ENCODE data around the gene KIAA0513.

KIAA0513 gene

DNA sequence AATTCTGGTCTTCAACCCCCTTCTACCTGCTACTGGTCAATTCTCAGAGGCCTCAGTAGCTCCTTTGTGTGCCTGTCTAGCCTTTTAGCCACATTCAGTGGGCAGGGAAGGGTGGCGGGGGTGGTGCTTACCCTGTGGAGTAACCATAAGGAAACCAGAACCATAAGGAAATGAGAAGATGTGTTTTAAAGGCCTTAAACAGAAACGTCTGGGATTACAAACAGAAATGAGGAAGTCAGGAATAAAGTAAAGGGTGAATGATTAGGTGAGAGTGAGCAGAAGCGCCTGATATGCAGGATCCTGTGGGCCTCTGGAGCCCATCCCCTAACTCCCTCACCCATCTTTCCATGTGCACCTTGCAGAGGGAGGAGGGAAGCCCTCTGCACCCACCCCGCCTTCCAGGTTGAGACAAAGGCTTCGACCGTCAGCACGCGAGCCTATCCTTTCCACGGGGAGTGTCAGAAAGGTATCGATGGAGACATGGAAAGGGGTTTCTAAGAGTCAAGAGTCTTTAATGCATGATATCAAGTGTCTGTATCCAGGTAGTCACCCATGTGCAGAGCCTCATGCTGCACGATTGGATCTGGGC is 20.4 kb downstream of the KIAA0513 start:
- no peaks in the 10 kb centered on the region for H3K9me2 ChIP-seq (ENCODE audit: low read depth, low read length)
- TF ChIP-seq, protein P1, sequence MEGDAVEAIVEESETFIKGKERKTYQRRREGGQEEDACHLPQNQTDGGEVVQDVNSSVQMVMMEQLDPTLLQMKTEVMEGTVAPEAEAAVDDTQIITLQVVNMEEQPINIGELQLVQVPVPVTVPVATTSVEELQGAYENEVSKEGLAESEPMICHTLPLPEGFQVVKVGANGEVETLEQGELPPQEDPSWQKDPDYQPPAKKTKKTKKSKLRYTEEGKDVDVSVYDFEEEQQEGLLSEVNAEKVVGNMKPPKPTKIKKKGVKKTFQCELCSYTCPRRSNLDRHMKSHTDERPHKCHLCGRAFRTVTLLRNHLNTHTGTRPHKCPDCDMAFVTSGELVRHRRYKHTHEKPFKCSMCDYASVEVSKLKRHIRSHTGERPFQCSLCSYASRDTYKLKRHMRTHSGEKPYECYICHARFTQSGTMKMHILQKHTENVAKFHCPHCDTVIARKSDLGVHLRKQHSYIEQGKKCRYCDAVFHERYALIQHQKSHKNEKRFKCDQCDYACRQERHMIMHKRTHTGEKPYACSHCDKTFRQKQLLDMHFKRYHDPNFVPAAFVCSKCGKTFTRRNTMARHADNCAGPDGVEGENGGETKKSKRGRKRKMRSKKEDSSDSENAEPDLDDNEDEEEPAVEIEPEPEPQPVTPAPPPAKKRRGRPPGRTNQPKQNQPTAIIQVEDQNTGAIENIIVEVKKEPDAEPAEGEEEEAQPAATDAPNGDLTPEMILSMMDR (IDR thresholded peaks at IDR 0.05; ENCODE audit: low read length) = no peak
- no peak for TF ChIP-seq EZH2 (IDR thresholded peaks at IDR 0.05; ENCODE audit: borderline replicate concordance, low read length)
- no peak overlapping the region for H3K4me3 ChIP-seq (ENCODE audit: low read depth, low read length, poor library complexity, severe bottlenecking)
- H3K36me3 ChIP-seq (ENCODE audit: insufficient read depth, low read length) = no peaks in the 10 kb centered on the region
- H3K27ac ChIP-seq (ENCODE audit: low read depth, low read length, poor library complexity, severe bottlenecking) = no peak overlapping the region
- H3K4me1 ChIP-seq (ENCODE audit: insufficient read depth, low read length, severe bottlenecking) = no peaks in the 10 kb centered on the region
- H4K20me1 ChIP-seq (ENCODE audit: insufficient read depth, low read length) = no peaks in the 10 kb centered on the region
- no peaks in the 10 kb centered on the region for H3K9me3 ChIP-seq (ENCODE audit: low read length)
- no peak overlapping the region for H3K4me2 ChIP-seq (ENCODE audit: low read length)
- no peak overlapping the region for H3K9ac ChIP-seq (ENCODE audit: low read length)
- H3F3A ChIP-seq (ENCODE audit: insufficient read depth, low read length) = no peaks in the 10 kb centered on the region
- no peaks in the 10 kb centered on the region for H3K79me2 ChIP-seq (ENCODE audit: insufficient read depth, low read length)
- H3K27me3 ChIP-seq (ENCODE audit: insufficient read depth, low read length) = no peaks in the 10 kb centered on the region
- H2AFZ ChIP-seq (ENCODE audit: low read length) = no peak overlapping the region

DNA sequence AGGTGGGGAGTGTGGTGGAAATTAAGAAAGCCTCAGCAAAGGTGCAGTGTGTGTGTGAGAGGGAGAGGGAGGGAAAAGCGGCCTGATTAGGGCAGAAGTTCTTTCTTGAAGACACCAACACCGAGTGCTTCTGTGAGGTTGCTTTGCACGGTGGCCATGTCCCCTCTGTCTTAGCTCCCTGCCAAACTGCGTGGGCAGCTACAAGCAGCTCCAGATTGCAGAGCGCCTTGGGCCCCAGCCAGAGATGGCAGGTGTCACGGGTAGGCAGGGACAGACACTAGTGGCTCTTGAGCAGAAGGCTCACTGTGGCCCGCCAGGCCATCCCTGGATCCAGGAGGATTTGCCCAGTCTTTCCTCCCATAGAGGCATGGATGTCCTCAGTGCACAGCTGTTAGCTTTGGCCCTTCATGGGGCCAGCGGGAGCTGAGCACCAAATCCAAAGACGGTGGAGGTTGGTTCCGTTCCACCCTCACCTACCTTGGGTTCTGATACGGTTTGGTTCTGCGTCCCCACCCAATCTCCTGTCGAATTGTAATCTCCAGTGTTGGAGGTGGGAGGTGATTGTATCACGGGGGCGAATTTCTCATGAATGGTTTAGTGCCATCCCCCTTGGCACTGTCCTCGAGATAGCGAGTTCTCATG is 21.4 kb downstream of the KIAA0513 start:
- Histone ChIP-seq H3K27me3 (ENCODE audit: insufficient read depth, low read length) (no peaks in the 10 kb centered on the region), H3K9me2 (ENCODE audit: low read depth, low read length) (no peaks in the 10 kb centered on the region), H2AFZ (ENCODE audit: low read length) (no peak overlapping the region), H3F3A (ENCODE audit: insufficient read depth, low read length) (no peaks in the 10 kb centered on the region), H4K20me1 (ENCODE audit: insufficient read depth, low read length) (no peaks in the 10 kb centered on the region), H3K4me1 (ENCODE audit: insufficient read depth, low read length, severe bottlenecking) (no peaks in the 10 kb centered on the region), H3K4me2 (ENCODE audit: low read length) (no peak overlapping the region), H3K4me3 (ENCODE audit: low read depth, low read length, poor library complexity, severe bottlenecking) (no peak overlapping the region), H3K36me3 (ENCODE audit: insufficient read depth, low read length) (no peaks in the 10 kb centered on the region), H3K79me2 (ENCODE audit: insufficient read depth, low read length) (no peaks in the 10 kb centered on the region), H3K27ac (ENCODE audit: low read depth, low read length, poor library complexity, severe bottlenecking) (no peak overlapping the region), H3K9me3 (ENCODE audit: low read length) (no peaks in the 10 kb centered on the region), H3K9ac (ENCODE audit: low read length) (no peak overlapping the region)
- no peak for TF ChIP-seq EZH2 (IDR thresholded peaks at IDR 0.05; ENCODE audit: borderline replicate concordance, low read length)
- TF ChIP-seq, protein P1 (IDR thresholded peaks at IDR 0.05; ENCODE audit: low read length) = no peak

DNA sequence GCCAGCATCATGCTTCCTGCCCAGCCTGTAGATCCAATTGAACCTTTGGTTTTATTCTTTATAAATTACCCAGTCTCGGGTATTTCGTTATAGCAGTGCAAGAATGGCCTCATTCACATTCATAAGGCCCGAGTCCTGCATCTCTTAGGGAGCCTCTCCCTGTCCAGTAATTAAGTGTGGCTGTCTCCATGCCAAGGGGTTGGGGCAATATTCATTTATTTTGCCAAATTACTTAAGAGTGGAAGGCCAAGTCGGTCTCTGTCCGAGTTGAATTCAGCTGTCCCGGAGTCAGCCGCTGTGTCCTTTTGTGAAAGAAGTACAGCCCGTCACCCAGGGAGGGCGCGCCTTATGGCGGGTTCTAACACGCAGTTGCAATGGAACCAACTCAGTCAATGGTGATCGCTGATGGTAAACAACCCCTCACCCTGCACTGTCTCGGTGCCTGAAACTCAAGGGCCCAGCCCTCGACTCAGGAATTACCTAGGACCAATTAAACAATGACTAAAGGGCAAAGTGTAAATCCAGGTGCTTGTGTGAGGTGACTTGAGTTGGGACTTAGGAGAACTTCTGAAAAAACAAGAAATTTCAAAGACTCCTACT is 22.2 kb downstream of the KIAA0513 start:
- Histone ChIP-seq H3K27me3 (ENCODE audit: insufficient read depth, low read length) (no peaks in the 10 kb centered on the region), H3K79me2 (ENCODE audit: insufficient read depth, low read length) (no peaks in the 10 kb centered on the region), H2AFZ (ENCODE audit: low read length) (no peak overlapping the region), H3K4me1 (ENCODE audit: insufficient read depth, low read length, severe bottlenecking) (peaks cover under 1% of the 10 kb centered on the region), H3F3A (ENCODE audit: insufficient read depth, low read length) (no peaks in the 10 kb centered on the region), H3K4me3 (ENCODE audit: low read depth, low read length, poor library complexity, severe bottlenecking) (no peak overlapping the region), H3K9me3 (ENCODE audit: low read length) (no peaks in the 10 kb centered on the region), H3K4me2 (ENCODE audit: low read length) (no peak overlapping the region), H3K9ac (ENCODE audit: low read length) (no peak overlapping the region), H3K36me3 (ENCODE audit: insufficient read depth, low read length) (no peaks in the 10 kb centered on the region), H3K27ac (ENCODE audit: low read depth, low read length, poor library complexity, severe bottlenecking) (no peak overlapping the region), H4K20me1 (ENCODE audit: insufficient read depth, low read length) (no peaks in the 10 kb centered on the region), H3K9me2 (ENCODE audit: low read depth, low read length) (no peaks in the 10 kb centered on the region)
- TF ChIP-seq EZH2 (IDR thresholded peaks at IDR 0.05; ENCODE audit: borderline replicate concordance, low read length) = no peak

Data from OCI-LY1 (cell line).